NCI-H146 treated with DMSO at 0.1 percent for 48 hours (cell line): ENCODE data around the gene NMU.
"Not testable (repeated sequence)": the region's sequence is repeated elsewhere in the genome, so short reads cannot be mapped to it uniquely, and the experiment has no call there.

ENCODE experiments used
- DNase-seq: peaks from one replicate; lab custom pipeline; 2025; ENCODE audit not compliant: unreplicated experiment; lab: John Stamatoyannopoulos, UW

The NMU gene

GRCh38 chr4:55625835-55626234 is 10.3 kb downstream of the NMU start:
- DNase-seq = no peak

GRCh38 chr4:55624063-55624462 is 12.0 kb downstream of the NMU start:
- DNase-seq = not testable (repeated sequence)

- DNase-seq = no peak
Measured at GRCh38 chr4:55618546-55619143, 17.5 kb downstream of the NMU start.

- no peak for DNase-seq
Measured at GRCh38 chr4:55617587-55618197, 18.4 kb downstream of the NMU start.

- no peak for DNase-seq
Measured at GRCh38 chr4:55615008-55615407, 21.1 kb downstream of the NMU start.

- DNase-seq = no peak
Measured at GRCh38 chr4:55613621-55614020, 22.5 kb downstream of the NMU start.

GRCh38 chr4:55612341-55612740 is 23.8 kb downstream of the NMU start:
- no peak for DNase-seq

GRCh38 chr4:55611358-55612059 is 24.6 kb downstream of the NMU start:
- no peak for DNase-seq

GRCh38 chr4:55610381-55610780 is 25.7 kb downstream of the NMU start:
- DNase-seq = no peak

GRCh38 chr4:55609393-55609866 is 26.7 kb downstream of the NMU start:
- no peak for DNase-seq

- DNase-seq = no peak
Measured at GRCh38 chr4:55608591-55608990, 27.5 kb downstream of the NMU start.

- no peak for DNase-seq
Measured at GRCh38 chr4:55604996-55605395, 31.1 kb downstream of the NMU start.

- DNase-seq = no peak
Measured at GRCh38 chr4:55600640-55601039, 35.5 kb downstream of the NMU start.

GRCh38 chr4:55598641-55599040 is 37.5 kb downstream of the NMU start:
- DNase-seq = no peak

- no peak for DNase-seq
Measured at GRCh38 chr4:55592014-55592413, 44.1 kb downstream of the NMU start, which contains the start of gene PDCL2. Gene PDCL2, minus strand, starts transcription at chr4:55592245. Its CDS starts 136 bp downstream, at chr4:55592109.

GRCh38 chr4:55588160-55588559 is 47.9 kb downstream of the NMU start:
- no peak for DNase-seq

GRCh38 chr4:55582773-55583172 is 53.3 kb downstream of the NMU start:
- not testable (repeated sequence) for DNase-seq

GRCh38 chr4:55578341-55579010 is 57.6 kb downstream of the NMU start:
- DNase-seq = no peak

GRCh38 chr4:55575513-55575912 is 60.6 kb downstream of the NMU start:
- no peak for DNase-seq

GRCh38 chr4:55574252-55574651 is 61.8 kb downstream of the NMU start:
- no peak for DNase-seq

GRCh38 chr4:55571806-55572205 is 64.3 kb downstream of the NMU start:
- no peak for DNase-seq
